Right ventricle myocardium superior (tissue), 1 donor: ENCODE data around the gene GFOD1. TPM values are rescaled to one million over a fixed set of nuclear protein-coding genes. Genes with fewer than 3 reads are reported as not detected.

Experiments used
- ATAC-seq: fragments of 200-7000 bp; cut with Tn5 transposase; one replicate; pipeline ENCODE4 v1.9.1; 2020; ENCODE audit warnings: mild to moderate bottlenecking; ENCODE audit not compliant: poor library complexity
- DNase-seq: peaks from one replicate; pipeline ENCODE4 v3.0.0-alpha.2; 2020
- intact Hi-C: fragments of 100-400 bp; cut with DNase I; formaldehyde crosslinking; loops from one replicate; pipeline ENCODE4 v1.11.2; 2022
- total RNA-seq: library from RNA; stranded (reverse); fragmentation: NEBNext Ultra II Directional; extraction: Animal tissue kit (Norgen Biotek cat#: 25700); gene quantifications from one replicate; pipeline ENCODE4 v1.2.1, GENCODE V29; 2021
- donor health status: DM: no; HTN: yes; CAD: no; lungs with severe emphysema.

Gene GFOD1
- total RNA-seq, 1 donor from 2014 or later, result 46.2 TPM

GRCh38 chr6:13491538-13491937 is 4.1 kb upstream of the GFOD1 start:
- ATAC-seq, result no peak
- no peak for DNase-seq

GRCh38 chr6:13490402-13490801 is 3.0 kb upstream of the GFOD1 start:
- DNase-seq (no peak), ATAC-seq (no peak)
- intact Hi-C loops, result no loop called here

More at GRCh38 chr6:13491538-13491937, 4.1 kb upstream of the GFOD1 start:
- intact Hi-C loops, result no loop called here

- no peak for ATAC-seq
- DNase-seq, result no peak
- intact Hi-C loops, result loop anchor here (5.0 to 10.0 kb wide), 3 partner anchors 48 to 124 kb away; no protein-coding TSS in a partner anchor
These were observed 1.5 kb upstream of the GFOD1 start for GRCh38 chr6:13488896-13489237.

GRCh38 chr6:13488015-13488895 is 855 bp upstream of the GFOD1 start:
- ATAC-seq, result peak; percentile 13
- peak; percentile 79 for DNase-seq
- intact Hi-C loops, result loop anchor here (5.0 to 10.0 kb wide), 3 partner anchors 49 to 123 kb away; no protein-coding TSS in a partner anchor

DNA sequence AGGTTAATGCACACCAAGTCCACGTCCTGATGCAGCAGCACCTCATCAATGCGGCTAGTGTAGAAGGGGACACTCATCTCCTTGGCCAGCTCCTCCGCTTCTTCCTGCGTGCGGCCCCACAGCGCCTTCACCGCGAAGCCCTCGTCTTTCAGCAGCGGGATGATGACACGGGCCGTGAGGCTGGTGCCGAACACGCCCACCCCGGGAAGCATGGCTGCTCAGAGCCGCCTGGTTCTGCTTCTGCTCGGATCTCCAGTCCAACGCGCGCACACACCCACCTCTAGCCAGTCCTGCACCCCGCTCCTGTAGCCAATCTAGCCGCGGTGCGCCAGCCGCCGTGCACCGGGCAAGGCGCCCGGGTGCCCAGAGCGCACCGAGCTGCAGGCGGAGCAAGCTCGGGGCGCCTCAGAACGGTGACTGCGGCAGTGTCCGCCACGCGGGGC is 700 bp downstream of the GFOD1 start:
- ATAC-seq, result peak; percentile 54
- intact Hi-C loops, result loop anchor here (5.0 to 10.0 kb wide), 3 partner anchors 51 to 122 kb away; no protein-coding TSS in a partner anchor
- DNase-seq, result peak; percentile 75

GRCh38 chr6:13485923-13486562 is 1.4 kb downstream of the GFOD1 start:
- intact Hi-C loops, result loop anchor here (5.0 to 10.0 kb wide), 3 partner anchors 51 to 121 kb away; no protein-coding TSS in a partner anchor
- peak; percentile 18 for ATAC-seq
- DNase-seq, result peak; percentile 57

GRCh38 chr6:13485303-13485702 is 2.1 kb downstream of the GFOD1 start:
- DNase-seq (no peak), ATAC-seq (no peak)
- intact Hi-C loops, result loop anchor here (5.0 to 10.0 kb wide), 3 partner anchors 52 to 121 kb away; no protein-coding TSS in a partner anchor

DNA sequence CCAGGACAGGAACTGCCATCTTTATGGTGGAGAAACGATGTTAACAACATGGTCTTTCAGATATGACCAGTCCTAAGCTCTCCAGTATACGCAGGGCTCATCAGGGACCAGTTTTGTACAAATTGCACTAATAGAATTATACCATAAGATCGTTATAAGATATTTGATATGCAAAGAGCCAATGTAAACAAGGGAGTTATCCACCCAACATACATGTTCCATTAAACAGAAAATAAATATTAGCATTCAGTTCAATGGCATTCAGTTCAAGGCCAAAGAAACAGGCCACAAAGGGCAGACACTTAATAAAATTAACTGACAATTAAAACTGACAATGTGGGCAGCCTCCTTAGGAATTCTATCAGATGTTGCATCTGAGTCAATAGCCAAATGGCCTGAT is 2.6 kb downstream of the GFOD1 start:
- ATAC-seq, result no peak
- no peak for DNase-seq
- intact Hi-C loops, result loop anchor here (5.0 to 10.0 kb wide), 3 partner anchors 52 to 120 kb away; no protein-coding TSS in a partner anchor

DNA sequence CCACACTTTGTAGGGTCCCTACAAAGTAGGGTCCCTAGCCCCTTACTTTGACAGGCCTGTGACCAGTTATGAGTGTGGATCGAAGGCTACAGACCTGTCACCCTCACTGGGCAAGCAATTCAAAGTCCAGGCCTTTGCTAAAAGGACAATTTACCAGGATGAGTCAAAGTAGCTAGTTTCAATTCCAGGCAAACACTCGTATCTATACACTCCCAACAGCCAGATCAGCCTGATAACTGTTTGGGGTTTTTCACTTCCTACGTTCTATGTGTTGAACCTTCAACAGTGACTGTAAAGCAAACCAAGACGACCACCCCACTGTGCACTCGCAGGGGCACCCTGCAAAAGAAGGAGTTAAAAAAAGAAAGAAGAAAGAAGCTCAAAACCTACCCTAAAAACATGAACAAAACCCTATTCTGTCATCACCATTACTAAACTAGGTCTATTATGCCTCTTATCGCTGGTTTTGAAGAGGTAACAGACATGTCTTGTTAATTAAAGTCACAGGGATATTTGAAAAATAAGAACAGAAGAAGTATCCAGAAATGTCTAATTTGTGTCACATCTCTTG is 3.2 kb downstream of the GFOD1 start:
- intact Hi-C loops, result loop anchor here (10.0 kb wide), 2 partner anchors 59 to 119 kb away; no protein-coding TSS in a partner anchor
- DNase-seq (no peak), ATAC-seq (no peak)

GRCh38 chr6:13480631-13481501 is 6.5 kb downstream of the GFOD1 start:
- DNase-seq (no peak), ATAC-seq (no peak)
- intact Hi-C loops, result loop anchor here (10.0 kb wide), 2 partner anchors 56 to 116 kb away; no protein-coding TSS in a partner anchor

DNA sequence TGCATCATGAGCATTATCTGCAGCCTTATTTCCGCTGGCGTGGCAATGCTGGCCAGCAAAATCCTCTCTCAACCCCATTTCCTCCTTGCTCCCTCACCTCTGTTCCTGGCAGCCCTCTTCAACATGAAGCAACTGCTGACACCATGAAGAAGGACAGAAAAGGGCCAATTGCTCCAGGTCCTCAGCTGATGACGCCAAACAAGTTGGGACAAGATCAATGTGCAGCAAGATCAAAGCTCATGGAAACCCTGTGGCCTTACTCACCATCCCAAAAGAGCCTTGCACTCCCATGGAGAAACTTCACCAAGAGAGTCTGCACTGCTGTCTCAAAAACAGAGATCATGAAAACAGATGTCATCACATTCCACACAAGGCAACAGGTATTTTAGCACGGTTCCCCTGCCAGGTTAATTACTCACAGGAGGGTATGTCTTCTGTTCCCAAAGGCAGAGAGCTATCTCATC is 7.4 kb downstream of the GFOD1 start:
- ATAC-seq (peak; percentile 51), DNase-seq (no peak)
- intact Hi-C loops, result loop anchor here (10.0 kb wide), 2 partner anchors 55 to 115 kb away; no protein-coding TSS in a partner anchor

- intact Hi-C loops, result no loop called here
- DNase-seq (no peak), ATAC-seq (no peak)
These were observed 8.1 kb downstream of the GFOD1 start for GRCh38 chr6:13479206-13479800.

DNA sequence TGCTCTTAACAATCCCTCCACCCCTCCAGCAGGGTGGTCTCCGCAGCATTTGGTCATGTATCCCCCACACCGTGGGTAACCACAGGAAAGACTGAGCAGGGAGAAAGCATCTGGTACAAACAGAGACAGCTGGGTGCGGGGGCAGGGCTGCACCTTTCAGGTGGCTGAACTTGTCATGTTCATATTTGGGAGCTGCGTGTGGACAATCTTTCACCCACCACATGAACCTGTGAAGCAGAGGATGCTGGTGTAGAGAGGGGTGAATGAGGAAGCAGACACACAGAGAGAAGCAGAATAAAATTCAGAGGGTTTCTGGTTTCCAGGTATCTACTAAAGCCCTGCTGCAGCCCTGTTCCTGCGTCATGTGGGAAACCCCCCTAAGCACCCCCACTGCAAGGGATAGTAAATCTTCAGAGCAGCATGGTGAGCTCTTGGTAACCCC is 8.9 kb downstream of the GFOD1 start:
- intact Hi-C loops, result no loop called here
- ATAC-seq, result no peak
- no peak for DNase-seq

- ATAC-seq, result no peak
- no peak for DNase-seq
- intact Hi-C loops, result no loop called here
These were observed 12.6 kb downstream of the GFOD1 start for GRCh38 chr6:13474787-13475186.

DNA sequence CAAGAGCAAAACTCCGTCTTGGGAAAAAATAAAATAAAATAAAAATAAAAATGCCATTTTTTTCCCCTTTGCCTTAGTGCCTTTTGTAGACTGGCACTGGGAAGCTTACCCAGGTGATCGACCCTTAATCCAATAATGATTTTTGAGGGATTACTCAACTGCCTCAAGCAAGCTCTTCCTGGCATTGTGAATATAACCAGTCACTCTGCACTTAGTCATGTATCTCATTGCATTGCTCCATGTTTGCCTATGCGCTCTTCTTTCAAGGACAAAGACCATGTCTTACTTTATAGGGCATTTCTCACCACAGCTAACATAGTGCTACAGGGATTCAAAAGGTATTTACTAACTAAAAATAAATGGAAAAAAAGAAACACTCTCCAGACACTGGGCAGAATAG is 13.0 kb downstream of the GFOD1 start:
- no peak for DNase-seq
- intact Hi-C loops, result no loop called here
- ATAC-seq, result no peak

DNA sequence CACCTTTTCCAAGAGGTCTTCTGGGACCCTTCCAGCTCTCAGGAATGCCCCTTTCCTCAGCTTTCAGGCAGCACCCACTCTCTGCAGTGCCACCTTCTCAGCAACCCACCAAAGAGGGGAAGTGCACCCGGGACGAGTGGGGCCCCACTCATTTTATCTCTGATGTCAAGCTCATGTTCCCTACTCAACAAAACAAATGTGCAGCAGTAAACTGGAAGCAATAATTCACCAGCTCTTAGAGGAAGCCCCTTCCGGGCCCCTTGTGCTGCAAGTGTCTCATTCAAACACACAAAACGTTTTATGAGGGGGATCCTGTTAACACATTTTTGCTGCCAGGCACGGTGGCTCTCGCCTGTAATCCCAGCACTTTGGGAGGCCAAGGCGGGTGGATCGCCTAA is 13.6 kb downstream of the GFOD1 start:
- DNase-seq (no peak), ATAC-seq (no peak)
- intact Hi-C loops, result no loop called here

GRCh38 chr6:13472976-13473767 is 14.2 kb downstream of the GFOD1 start:
- ATAC-seq, result no peak
- no peak for DNase-seq
- intact Hi-C loops, result no loop called here
